Measurements from ENCODE around the gene DLG2. TPM values are rescaled to one million over a fixed set of nuclear protein-coding genes. Genes with fewer than 3 reads are reported as not detected.
"Not testable (repeated sequence)": the region's sequence is repeated elsewhere in the genome, so short reads cannot be mapped to it uniquely, and the experiment has no call there.

DLG2 gene
- total and polyA plus RNA-seq, 3 experiments from 2014 or later = 0.81 to 1.5 (median 1.3) TPM

GRCh38 chr11:85654343-85654742, 27.2 kb upstream of the DLG2 start:
- H3K9me3 ChIP-seq (ENCODE audit: low read length); H3K4me3 Mint-ChIP-seq; POLR2A ChIA-PET; H3K27me3 Mint-ChIP-seq; H3K27ac Mint-ChIP-seq; H3K4me3 ChIP-seq (ENCODE audit: low read length); H3K4me1 ChIP-seq (ENCODE audit: insufficient read depth, low read length); H3K9me3 Mint-ChIP-seq; H3K27me3 ChIP-seq (ENCODE audit: insufficient read depth, low read length, poor library complexity, severe bottlenecking); DNase-seq; H3K27ac ChIP-seq (ENCODE audit: low read depth, low read length); H3K36me3 ChIP-seq (ENCODE audit: insufficient read depth, low read length): not testable (repeated sequence)
- CTCF ChIA-PET = interaction anchor here (1.3 kb wide), 1 partner anchor 9 kb away, joined by 4 read pairs; no protein-coding TSS in a partner anchor
- peaks cover 0 to 59% (median 8%) of the 10 kb centered on the region in 3 donors for H3K36me3 Mint-ChIP-seq
- H3K4me1 Mint-ChIP-seq = peaks cover 30 to 62% (median 59%) of the 10 kb centered on the region in 3 donors

GRCh38 chr11:85652786-85653447, 25.8 kb upstream of the DLG2 start:
- no peaks in the 10 kb centered on the region for H3K27me3 Mint-ChIP-seq
- Histone ChIP-seq H3K4me1 (ENCODE audit: insufficient read depth, low read length) (peaks cover 13% of the 10 kb centered on the region), H3K4me3 (ENCODE audit: low read length) (no peak overlapping the region), H3K36me3 (ENCODE audit: insufficient read depth, low read length) (no peaks in the 10 kb centered on the region), H3K9me3 (ENCODE audit: low read length) (no peaks in the 10 kb centered on the region), H3K27ac (ENCODE audit: low read depth, low read length) (no peak overlapping the region), H3K27me3 (ENCODE audit: insufficient read depth, low read length, poor library complexity, severe bottlenecking) (no peaks in the 10 kb centered on the region)
- H3K36me3 Mint-ChIP-seq = peaks cover 0 to 48% (median 8%) of the 10 kb centered on the region in 3 donors
- peak overlapping the region in 4 of 8 donors; percentile 22 to 65 (median 62) for H3K27ac Mint-ChIP-seq
- ChIA-PET CTCF (no interaction called here), POLR2A (interaction anchor here (1.6 kb wide), 1 partner anchor 11 kb away, joined by 6 read pairs; no protein-coding TSS in a partner anchor)
- H3K4me3 Mint-ChIP-seq = no peak overlapping the region
- no peaks in the 10 kb centered on the region for H3K9me3 Mint-ChIP-seq
- H3K4me1 Mint-ChIP-seq = peaks cover 30 to 60% (median 56%) of the 10 kb centered on the region in 3 donors
- no peak for DNase-seq

GRCh38 chr11:85651118-85651517, 24.0 kb upstream of the DLG2 start:
- Mint-ChIP-seq H3K36me3 (peaks cover 0 to 37% (median 3%) of the 10 kb centered on the region in 3 donors), H3K27ac (peak overlapping the region in 5 of 8 donors; percentile 1 to 83 (median 44)), H3K9me3 (no peaks in the 10 kb centered on the region), H3K27me3 (no peaks in the 10 kb centered on the region), H3K4me3 (no peak overlapping the region), H3K4me1 (peaks cover 29 to 59% (median 55%) of the 10 kb centered on the region in 3 donors)
- H3K27ac ChIP-seq (ENCODE audit: low read depth, low read length) = no peak overlapping the region
- ChIA-PET POLR2A (interaction anchor here (0.6 kb wide), 3 partner anchors 22 to 204 kb away, joined by 3 read pairs; partner anchors contain the start of gene CCDC83), CTCF (no interaction called here)
- no peak for DNase-seq
- H3K9me3 ChIP-seq (ENCODE audit: low read length) = no peaks in the 10 kb centered on the region
- peaks cover 21% of the 10 kb centered on the region for H3K4me1 ChIP-seq (ENCODE audit: insufficient read depth, low read length)
- H3K36me3 ChIP-seq (ENCODE audit: insufficient read depth, low read length) = no peaks in the 10 kb centered on the region
- H3K4me3 ChIP-seq (ENCODE audit: low read length) = no peak overlapping the region
- H3K27me3 ChIP-seq (ENCODE audit: insufficient read depth, low read length, poor library complexity, severe bottlenecking) = no peaks in the 10 kb centered on the region

- Mint-ChIP-seq H3K4me3 (peak within 1 kb of the TSS; percentile 86 to 97 (median 96)), H3K36me3 (peaks cover 0 to 18% (median 3%) of the 10 kb centered on the region in 3 donors), H3K27me3 (peaks cover 8 to 25% of the 10 kb centered on the region in 2 donors), H3K9me3 (no peaks in the 10 kb centered on the region), H3K27ac (peak within 1 kb of the TSS; percentile 87 to 99 (median 98)), H3K4me1 (peaks cover 23 to 43% (median 41%) of the 10 kb centered on the region in 3 donors)
- ChIA-PET CTCF (interaction anchor here (0.9 to 1.5 kb wide), 9 partner anchors 10 to 176 kb away, joined by 3 to 8 read pairs (median 3); partner anchors contain the start of genes CREBZF and TMEM126B), POLR2A (interaction anchor here (0.7 to 3.8 kb wide), 8 partner anchors 9 to 401 kb away, joined by 3 to 73 read pairs (median 5); partner anchors contain the start of genes CCDC83, CREBZF, DLG2 and SYTL2)
- Histone ChIP-seq H3K4me3 (ENCODE audit: low read length) (peak within 1 kb of the TSS; percentile 81), H3K4me1 (ENCODE audit: insufficient read depth, low read length) (peaks cover 21% of the 10 kb centered on the region), H3K9me3 (ENCODE audit: low read length) (no peaks in the 10 kb centered on the region), H3K27ac (ENCODE audit: low read depth, low read length) (peak within 1 kb of the TSS; percentile 77), H3K36me3 (ENCODE audit: insufficient read depth, low read length) (no peaks in the 10 kb centered on the region), H3K27me3 (ENCODE audit: insufficient read depth, low read length, poor library complexity, severe bottlenecking) (no peaks in the 10 kb centered on the region)
- DNase-seq = peak; percentile 83 to 92 (median 87)
Observed at GRCh38 chr11:85647604-85648299, 20.6 kb upstream of the DLG2 start, which contains the start of gene TMEM126A. Gene TMEM126A (plus strand): TSS chr11:85647967. CDS start chr11:85650256, 2,289 bp downstream.

- CTCF ChIA-PET = interaction anchor here (0.9 to 1.5 kb wide), 7 partner anchors 9 to 177 kb away, joined by 3 to 8 read pairs (median 3); partner anchors contain the start of genes CREBZF and TMEM126B
- Mint-ChIP-seq H3K9me3 (no peaks in the 10 kb centered on the region), H3K27ac (peak overlapping the region; percentile 87 to 99 (median 98)), H3K4me3 (peak overlapping the region; percentile 86 to 97 (median 96)), H3K4me1 (peaks cover 19 to 37% (median 36%) of the 10 kb centered on the region in 3 donors), H3K27me3 (peaks cover 8 to 28% of the 10 kb centered on the region in 2 donors), H3K36me3 (peaks cover 0 to 15% (median 3%) of the 10 kb centered on the region in 3 donors)
- no peak for DNase-seq
- H3K4me1 ChIP-seq (ENCODE audit: insufficient read depth, low read length) = peaks cover 21% of the 10 kb centered on the region
- no peaks in the 10 kb centered on the region for H3K36me3 ChIP-seq (ENCODE audit: insufficient read depth, low read length)
- no peaks in the 10 kb centered on the region for H3K27me3 ChIP-seq (ENCODE audit: insufficient read depth, low read length, poor library complexity, severe bottlenecking)
- POLR2A ChIA-PET = interaction anchor here (0.9 to 3.8 kb wide), 7 partner anchors 10 to 208 kb away, joined by 3 to 73 read pairs (median 6); partner anchors contain the start of genes CCDC83, CREBZF, DLG2 and SYTL2
- H3K9me3 ChIP-seq (ENCODE audit: low read length) = no peaks in the 10 kb centered on the region
- peak overlapping the region; percentile 81 for H3K4me3 ChIP-seq (ENCODE audit: low read length)
- H3K27ac ChIP-seq (ENCODE audit: low read depth, low read length) = peak overlapping the region; percentile 77
Observed at GRCh38 chr11:85647078-85647477, 19.9 kb upstream of the DLG2 start.

GRCh38 chr11:85643191-85643614, 16.1 kb upstream of the DLG2 start:
- H3K27ac ChIP-seq (ENCODE audit: low read depth, low read length) = no peak overlapping the region
- Mint-ChIP-seq H3K27ac (no peak overlapping the region), H3K4me1 (peaks cover 9 to 15% (median 14%) of the 10 kb centered on the region in 3 donors), H3K4me3 (peak overlapping the region in 1 of 7 donors; percentile 37), H3K36me3 (peaks cover 0 to 10% (median 0%) of the 10 kb centered on the region in 3 donors), H3K9me3 (no peaks in the 10 kb centered on the region), H3K27me3 (peaks cover 12 to 32% of the 10 kb centered on the region in 2 donors)
- H3K27me3 ChIP-seq (ENCODE audit: insufficient read depth, low read length, poor library complexity, severe bottlenecking) = no peaks in the 10 kb centered on the region
- H3K4me1 ChIP-seq (ENCODE audit: insufficient read depth, low read length) = peaks cover 10% of the 10 kb centered on the region
- no peak overlapping the region for H3K4me3 ChIP-seq (ENCODE audit: low read length)
- no peaks in the 10 kb centered on the region for H3K9me3 ChIP-seq (ENCODE audit: low read length)
- no peaks in the 10 kb centered on the region for H3K36me3 ChIP-seq (ENCODE audit: insufficient read depth, low read length)
- ChIA-PET CTCF (no interaction called here), POLR2A (no interaction called here)
- DNase-seq = no peak

GRCh38 chr11:85634747-85635146, 7.6 kb upstream of the DLG2 start:
- no peak for DNase-seq
- POLR2A ChIA-PET = no interaction called here
- no peak overlapping the region for H3K27ac Mint-ChIP-seq
- H3K27me3 ChIP-seq (ENCODE audit: insufficient read depth, low read length, poor library complexity, severe bottlenecking) = no peaks in the 10 kb centered on the region
- H3K4me3 ChIP-seq (ENCODE audit: low read length) = no peak overlapping the region
- no peak overlapping the region for H3K4me3 Mint-ChIP-seq
- H3K4me1 ChIP-seq (ENCODE audit: insufficient read depth, low read length) = peaks cover 6% of the 10 kb centered on the region
- H3K36me3 ChIP-seq (ENCODE audit: insufficient read depth, low read length) = peaks cover 14% of the 10 kb centered on the region
- no peaks in the 10 kb centered on the region for H3K9me3 ChIP-seq (ENCODE audit: low read length)
- no peak overlapping the region for H3K27ac ChIP-seq (ENCODE audit: low read depth, low read length)
- peaks cover 5 to 61% (median 11%) of the 10 kb centered on the region in 3 donors for H3K36me3 Mint-ChIP-seq
- H3K27me3 Mint-ChIP-seq = no peaks in the 10 kb centered on the region
- H3K9me3 Mint-ChIP-seq = no peaks in the 10 kb centered on the region
- CTCF ChIA-PET = no interaction called here
- H3K4me1 Mint-ChIP-seq = peaks cover 10 to 19% (median 17%) of the 10 kb centered on the region in 3 donors
